Sigmoid colon (tissue), 7 donors: ENCODE measurements around the gene SLC39A13. TPM values are rescaled to one million over a fixed set of nuclear protein-coding genes. Genes with fewer than 3 reads are reported as not detected.

ENCODE experiments used
- DNase-seq: peaks from one replicate; pipeline ENCODE4 v3.0.0-alpha.2; 2019
- H3K27ac ChIP-seq, 4 donors: fragments of 200-600 bp; sonication (generic); one replicate each; pipeline ENCODE4 v1.5.1; 2016 to 2019; ENCODE audit warnings: mild to moderate bottlenecking in 1 of 4
- H3K27me3 ChIP-seq, 3 donors: fragments of 200-600 bp; sonication (generic); one replicate each; pipeline ENCODE4 v1.5.1; 2019; ENCODE audit warnings: mild to moderate bottlenecking in 1 of 3
- H3K36me3 ChIP-seq, 4 donors: fragments of 200-600 bp; sonication (generic); one replicate each; pipeline ENCODE4 v1.5.1; 2016 to 2019
- H3K4me1 ChIP-seq, 4 donors: fragments of 200-600 bp; sonication (generic); one replicate each; pipeline ENCODE4 v1.5.1; 2017 to 2019
- H3K4me3 ChIP-seq, 4 donors: fragments of 200-600 bp; sonication (generic); one replicate each; pipeline ENCODE4 v1.5.1; 2017 to 2019; ENCODE audit warnings: mild to moderate bottlenecking in 2 of 4, moderate library complexity in 1 of 4
- H3K9me3 ChIP-seq, 4 donors: fragments of 200-600 bp in 3 of 4; sonication (generic) in 3 of 4; one replicate each; pipeline versions ENCODE4 v1.5.1 to v1.6.1; 2013 to 2019
- CTCF ChIP-seq, 4 experiments: fragments of 450-650 bp in 3 of 4; fragments of 200-600 bp in 1 of 4; IDR thresholded peaks; one replicate each; pipeline ENCODE4 v1.5.1; 2016 to 2019; ENCODE audit warnings: antibody characterized with exemption in 4 of 4, mild to moderate bottlenecking in 3 of 4, moderate library complexity in 2 of 4
- EP300 ChIP-seq, 4 donors: sonication (generic); formaldehyde crosslinking; IDR thresholded peaks; one replicate each; pipeline ENCODE4 v1.6.1; 2017; ENCODE audit warnings: antibody characterized with exemption in 4 of 4
- POLR2A ChIP-seq, 2 donors: fragments of 450-650 bp; IDR thresholded peaks; one replicate each; pipeline ENCODE4 v1.6.1; 2016; ENCODE audit warnings: antibody characterized with exemption in 2 of 2, mild to moderate bottlenecking in 2 of 2, moderate library complexity in 2 of 2
- POLR2AphosphoS5 ChIP-seq, 4 donors: sonication (generic); formaldehyde crosslinking; IDR thresholded peaks; one replicate each; pipeline ENCODE4 v1.6.1; 2017; ENCODE audit warnings: antibody characterized with exemption in 4 of 4
- WGBS, 2 donors: extraction: QIAGEN DNeasy Blood & Tissue Kit; methylation state at CpG; one replicate each; pipeline ENCODE4 v1.1.7; 2013; 5-methylcytosine and 5-hydroxymethylcytosine counted together
- intact Hi-C: fragments of 100-400 bp; cut with DNase I; formaldehyde crosslinking; loops from one replicate; pipeline ENCODE4 v1.15.1; 2023
- polyA plus RNA-seq, 3 donors: library from polyadenylated mRNA; stranded (reverse); fragments of 200-250 nt; gene quantifications; one replicate each; pipeline ENCODE4 v1.2.3, GENCODE V29; 2013
- total RNA-seq, 4 donors: library from RNA; depleted of rRNA; stranded (reverse); fragments of >200 nt; gene quantifications; one replicate each; pipeline ENCODE4 v1.1.0, GENCODE V29; 2016
- donor health status: healthy with polysubstance abuse.
- donor health status: Bipolar disorder and iron deficiency.
- donor health status: healthy.

Gene SLC39A13
- total and polyA plus RNA-seq, 7 donors = 4.6 to 87.5 (median 38.2) TPM

GRCh38 chr11:47446833-47447232, 38.4 kb downstream of the SLC39A13 start:
- H3K36me3 ChIP-seq = no peaks in the 10 kb centered on the region
- H3K4me3 ChIP-seq = no peak overlapping the region
- no peak for DNase-seq
- H3K9me3 ChIP-seq = no peaks in the 10 kb centered on the region
- no peak for TF ChIP-seq EP300 (IDR thresholded peaks at IDR 0.05)
- TF ChIP-seq POLR2AphosphoS5 (IDR thresholded peaks at IDR 0.05) = no peak
- no peak for TF ChIP-seq POLR2A (IDR thresholded peaks at IDR 0.05)
- TF ChIP-seq CTCF (IDR thresholded peaks at IDR 0.05) = no peak
- intact Hi-C loops = no loop called here
- 82 to 89% methylated on average over 9 of the region's 9 CpGs for WGBS, 2 donors
- H3K4me1 ChIP-seq = no peaks in the 10 kb centered on the region
- H3K27ac ChIP-seq = no peak overlapping the region
- no peaks in the 10 kb centered on the region for H3K27me3 ChIP-seq

DNA sequence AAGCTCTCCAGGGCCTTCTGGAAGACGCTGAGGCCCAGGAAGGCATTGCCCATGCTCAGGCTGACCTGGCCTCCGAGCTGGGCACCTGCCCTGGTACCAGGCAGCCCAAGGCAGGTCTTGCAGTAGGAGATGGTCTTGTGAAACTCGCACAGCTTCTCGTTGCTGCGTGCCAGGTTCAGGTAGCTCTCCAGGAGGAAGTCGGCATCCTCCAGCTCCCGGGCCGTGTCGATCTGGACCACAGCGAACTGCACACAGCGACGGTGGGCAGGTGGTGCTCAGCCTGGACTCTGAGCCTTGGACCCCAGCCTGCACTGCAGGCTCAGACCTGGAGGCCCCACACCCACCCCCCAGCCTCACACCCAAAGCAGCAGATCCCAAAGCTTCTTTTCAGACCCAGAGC, 39.5 kb downstream of the SLC39A13 start:
- TF ChIP-seq CTCF (IDR thresholded peaks at IDR 0.05) (no peak), POLR2A (IDR thresholded peaks at IDR 0.05) (no peak)
- WGBS, 2 donors = 94 to 96% methylated on average over 12 of the region's 12 CpGs
- intact Hi-C loops = no loop called here

DNA sequence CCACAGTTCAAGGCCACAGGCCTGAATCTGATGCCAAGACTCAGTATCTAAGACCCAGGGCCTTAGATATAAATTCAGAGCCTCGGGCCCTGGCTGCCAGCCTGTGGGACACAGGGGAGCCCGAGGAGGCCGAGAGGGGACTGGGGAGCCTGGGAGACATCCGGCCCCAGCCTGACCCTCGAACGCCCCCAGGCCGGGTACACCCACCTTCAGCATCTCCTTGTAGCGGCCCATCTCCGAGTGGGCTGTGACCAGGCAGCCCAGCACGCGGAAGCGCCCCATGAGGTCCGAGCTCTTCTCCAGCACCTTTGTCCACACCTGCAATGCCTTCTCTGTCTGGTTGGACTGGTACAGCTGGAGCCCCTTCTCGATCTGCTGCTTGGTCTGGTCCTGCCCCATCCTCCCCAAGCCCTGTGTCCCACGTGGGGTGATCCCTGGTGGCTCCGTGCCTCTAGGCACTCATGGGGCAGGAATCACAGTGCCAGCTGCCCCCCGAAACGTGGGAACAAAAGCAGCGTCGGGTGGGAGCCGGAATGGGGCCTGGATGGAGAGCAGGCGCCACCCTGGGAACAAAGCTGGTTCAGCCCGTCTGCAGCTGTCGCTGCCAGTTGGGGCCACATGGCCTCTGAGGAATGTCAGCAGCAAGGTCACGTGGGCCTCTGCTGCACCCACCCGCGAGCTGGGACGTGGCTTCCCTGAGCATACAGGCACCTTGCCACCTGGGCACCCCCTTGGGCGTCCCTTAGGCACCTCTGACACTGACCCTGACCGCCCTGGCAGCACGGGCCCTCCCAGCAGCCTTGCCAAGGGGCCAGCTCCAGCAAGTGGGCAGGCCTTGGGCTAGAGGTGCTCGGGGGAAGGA, 40.4 kb downstream of the SLC39A13 start, which contains the start of gene RAPSN:
Gene RAPSN, minus strand, starts transcription at position 571 of the 862 bp plus-strand sequence. Its CDS starts 172 bp downstream, at position 399.
- H3K36me3 ChIP-seq = no peaks in the 10 kb centered on the region
- no peak for DNase-seq
- H3K27me3 ChIP-seq = no peaks in the 10 kb centered on the region
- H3K4me3 ChIP-seq = no peak within 1 kb of the TSS
- no peaks in the 10 kb centered on the region for H3K4me1 ChIP-seq
- intact Hi-C loops = no loop called here
- 89 to 90% methylated on average over 32 of the region's 32 CpGs for WGBS, 2 donors
- TF ChIP-seq POLR2A (IDR thresholded peaks at IDR 0.05) = no peak
- no peak for TF ChIP-seq POLR2AphosphoS5 (IDR thresholded peaks at IDR 0.05)
- TF ChIP-seq EP300 (IDR thresholded peaks at IDR 0.05) = no peak
- TF ChIP-seq CTCF (IDR thresholded peaks at IDR 0.05) = no peak
- no peaks in the 10 kb centered on the region for H3K9me3 ChIP-seq
- no peak within 1 kb of the TSS for H3K27ac ChIP-seq

More for the DNA sequence above, 39.5 kb downstream of the SLC39A13 start:
- no peaks in the 10 kb centered on the region for H3K4me1 ChIP-seq
- H3K4me3 ChIP-seq = no peak overlapping the region
- no peaks in the 10 kb centered on the region for H3K9me3 ChIP-seq
- no peaks in the 10 kb centered on the region for H3K27me3 ChIP-seq
- H3K27ac ChIP-seq = no peak overlapping the region
- no peaks in the 10 kb centered on the region for H3K36me3 ChIP-seq
- no peak for DNase-seq

GRCh38 chr11:47449541-47449940, 41.2 kb downstream of the SLC39A13 start:
- no peak for DNase-seq
- no peaks in the 10 kb centered on the region for H3K27me3 ChIP-seq
- no peak overlapping the region for H3K4me3 ChIP-seq
- no peaks in the 10 kb centered on the region for H3K36me3 ChIP-seq
- H3K9me3 ChIP-seq = no peaks in the 10 kb centered on the region
- intact Hi-C loops = no loop called here
- H3K4me1 ChIP-seq = peaks cover 0 to 6% (median 0%) of the 10 kb centered on the region in 4 donors
- 86 to 89% methylated on average over 8 of the region's 8 CpGs for WGBS, 2 donors
- TF ChIP-seq POLR2A (IDR thresholded peaks at IDR 0.05) = no peak
- TF ChIP-seq EP300 (IDR thresholded peaks at IDR 0.05) = no peak
- no peak for TF ChIP-seq POLR2AphosphoS5 (IDR thresholded peaks at IDR 0.05)
- no peak for TF ChIP-seq CTCF (IDR thresholded peaks at IDR 0.05)
- no peak overlapping the region for H3K27ac ChIP-seq
